ENCODE measurements around the gene RASD2. TPM values are rescaled to one million over a fixed set of nuclear protein-coding genes. Genes with fewer than 3 reads are reported as not detected.

The RASD2 gene
- total RNA-seq, 1 donor from 2014 or later = 1.1 TPM

GRCh38 chr22:35560824-35561223, 20.2 kb downstream of the RASD2 start:
- no peak for DNase-seq

DNA sequence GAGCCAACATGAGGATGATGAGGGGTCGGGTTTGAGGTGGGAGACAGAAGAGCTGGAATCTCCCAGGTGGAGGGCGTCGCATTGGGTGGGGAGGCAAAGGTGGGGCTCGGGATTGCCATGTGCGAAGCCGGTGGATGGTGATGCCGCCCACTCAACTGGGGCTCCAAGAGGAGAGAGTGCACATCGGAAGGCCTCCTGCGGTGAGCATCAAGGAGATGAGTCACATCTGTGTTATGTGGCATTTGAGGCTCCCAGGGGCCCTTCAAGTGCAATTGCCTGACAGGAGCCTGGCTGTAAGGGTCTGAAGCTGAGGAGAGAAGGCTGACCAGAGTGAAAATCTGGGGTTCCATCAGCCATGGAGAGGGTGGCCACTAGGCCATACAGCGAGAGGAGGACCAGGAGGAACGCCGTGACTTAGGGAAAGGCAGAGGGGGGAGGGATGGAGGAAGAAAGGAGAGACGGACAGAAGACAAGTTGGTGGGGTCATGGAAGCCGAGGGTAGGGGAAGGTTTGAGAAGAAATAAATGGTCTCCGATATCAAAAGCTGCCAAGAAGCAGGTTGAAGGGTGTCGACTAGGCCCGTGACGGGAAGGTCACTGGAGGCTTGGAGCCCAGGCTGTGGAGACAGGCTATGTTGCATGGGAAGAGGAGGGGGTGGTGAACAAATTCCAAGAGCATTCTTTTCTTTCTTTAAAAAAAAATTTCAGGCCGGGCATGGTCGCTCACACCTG, 21.3 kb downstream of the RASD2 start:
- DNase-seq = no peak

DNA sequence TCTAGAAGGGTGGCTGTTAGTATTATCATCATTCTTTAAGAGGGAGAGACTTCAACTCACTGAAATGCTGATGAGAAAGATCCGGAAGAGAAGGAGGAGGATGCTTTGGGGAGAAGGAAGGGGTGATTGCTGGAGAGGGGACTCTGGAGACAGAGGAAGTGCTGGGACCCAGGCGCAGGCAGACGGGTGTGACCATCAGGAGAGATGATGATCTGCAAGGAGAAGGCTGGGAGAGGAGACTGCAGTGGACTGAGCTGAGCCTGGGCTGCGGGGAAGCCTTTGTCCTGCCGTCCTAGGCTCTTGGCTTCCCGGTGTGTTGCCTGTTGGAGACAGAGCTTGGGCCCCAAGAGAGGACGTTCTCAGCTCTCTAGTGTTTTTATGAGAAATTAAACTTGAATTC, 22.6 kb downstream of the RASD2 start:
- DNase-seq = no peak

- no peak for DNase-seq
Observed at GRCh38 chr22:35564975-35565867, 24.6 kb downstream of the RASD2 start.

- no peak for DNase-seq
Observed at GRCh38 chr22:35567351-35568141, 26.9 kb downstream of the RASD2 start.

DNA sequence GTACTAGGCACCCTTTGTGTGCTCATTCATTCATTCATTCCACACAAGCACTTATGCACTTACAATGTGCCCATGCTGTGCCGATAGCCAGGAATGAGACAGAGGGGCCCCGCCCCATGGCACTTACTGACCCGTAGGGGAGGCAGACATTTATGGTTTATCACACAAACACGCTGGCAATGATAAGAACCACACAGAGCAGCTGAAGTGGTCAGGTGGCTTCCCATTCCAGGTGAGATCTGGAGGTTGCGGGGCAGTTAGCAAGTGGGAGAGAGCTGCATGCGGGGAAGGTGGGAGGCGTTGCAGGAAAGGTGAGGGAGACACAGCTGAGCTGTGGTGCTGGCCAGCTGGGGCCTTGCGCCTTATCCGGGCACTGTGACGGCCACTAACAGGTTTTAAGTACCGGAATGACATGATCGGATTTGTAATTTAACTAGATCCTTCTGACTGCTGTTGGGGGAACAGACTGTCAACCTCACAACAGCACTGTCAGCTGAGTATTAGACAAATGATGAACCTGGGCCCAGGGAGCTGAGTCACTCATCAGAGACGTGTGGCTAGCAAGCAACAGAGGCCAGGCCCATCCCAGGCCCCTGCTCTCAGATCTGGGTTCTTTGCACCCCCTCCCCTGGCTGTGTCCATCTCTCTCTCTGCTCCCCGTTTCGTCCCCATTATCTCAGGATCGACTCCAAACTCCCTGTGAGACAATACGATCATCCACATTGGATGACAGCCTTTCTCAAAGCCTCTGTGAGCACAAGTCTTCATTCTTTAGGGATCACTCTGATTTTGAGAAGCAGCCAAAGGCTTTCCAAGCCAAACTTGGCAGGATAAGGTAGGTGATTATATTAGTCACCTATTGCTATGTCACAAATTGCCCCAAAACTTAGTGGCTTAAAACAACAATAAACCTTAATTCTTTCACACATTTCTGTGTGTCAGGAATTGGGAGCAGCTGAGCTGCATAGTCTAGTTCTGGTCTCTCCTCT, 28.4 kb downstream of the RASD2 start:
- no peak for DNase-seq

DNA sequence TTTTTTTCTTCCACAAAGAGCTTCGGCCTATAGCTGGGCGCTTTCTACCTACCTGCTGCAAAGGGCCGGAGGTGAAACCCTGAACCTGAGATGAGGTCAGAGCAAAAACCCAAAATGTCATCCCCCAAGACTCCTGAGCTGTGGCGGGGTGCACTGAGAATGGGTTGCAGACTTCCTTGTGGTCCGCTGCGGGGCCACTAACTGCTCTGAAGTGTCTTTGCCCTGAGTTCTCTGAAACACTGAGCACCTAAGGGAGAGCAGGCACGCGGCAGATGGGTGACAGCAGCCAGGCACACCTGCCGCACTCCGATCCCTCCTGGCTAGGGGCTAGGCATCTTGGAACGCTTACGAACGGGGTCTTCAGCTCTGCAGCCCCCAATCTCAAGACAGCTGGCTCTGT, 29.3 kb downstream of the RASD2 start:
- DNase-seq = no peak

DNA sequence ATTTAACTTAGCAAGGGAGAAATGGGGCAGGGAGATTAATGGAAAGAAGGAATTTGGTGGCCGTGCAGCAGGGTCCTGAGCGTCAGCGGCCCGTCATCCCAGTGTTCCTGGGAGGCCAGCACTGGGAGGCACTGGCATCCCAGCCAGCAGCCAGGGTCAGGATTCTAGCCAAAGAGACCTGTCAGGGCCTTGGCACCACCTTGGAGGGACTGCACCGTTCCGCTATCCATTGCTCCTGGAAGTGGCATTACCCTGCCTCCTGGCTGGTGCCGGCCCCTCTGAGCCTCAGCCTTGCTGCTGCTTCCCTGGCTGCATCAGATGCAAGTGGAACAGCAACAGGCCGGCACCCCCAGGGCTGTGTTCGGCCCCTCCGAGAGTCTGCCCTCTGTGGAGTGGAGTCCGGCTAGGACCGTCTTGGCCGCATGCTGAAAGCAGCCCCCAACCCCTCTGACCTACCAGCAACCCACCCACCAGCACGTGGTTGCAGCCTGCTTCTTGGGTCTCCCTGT, 30.1 kb downstream of the RASD2 start:
- no peak for DNase-seq

DNA sequence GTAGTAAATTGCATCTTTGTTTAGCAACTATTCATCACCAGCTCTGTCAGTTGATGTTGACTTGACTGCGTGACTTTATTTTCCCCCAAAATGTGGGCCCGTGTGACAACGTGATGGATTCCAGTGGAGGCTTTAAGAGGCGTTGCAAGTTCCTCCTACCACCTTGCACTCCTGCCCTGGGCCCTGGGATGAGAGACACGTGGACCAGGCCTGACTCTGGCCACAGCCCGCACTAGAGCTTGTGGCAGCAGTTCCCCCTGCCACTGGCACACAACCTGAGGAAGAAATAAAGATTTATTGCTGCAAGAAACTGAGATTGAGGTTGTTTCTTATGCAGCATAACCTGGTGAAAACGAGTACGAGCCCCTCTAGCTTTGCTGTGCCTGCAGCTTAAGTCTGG, 31.9 kb downstream of the RASD2 start:
- DNase-seq = no peak

DNA sequence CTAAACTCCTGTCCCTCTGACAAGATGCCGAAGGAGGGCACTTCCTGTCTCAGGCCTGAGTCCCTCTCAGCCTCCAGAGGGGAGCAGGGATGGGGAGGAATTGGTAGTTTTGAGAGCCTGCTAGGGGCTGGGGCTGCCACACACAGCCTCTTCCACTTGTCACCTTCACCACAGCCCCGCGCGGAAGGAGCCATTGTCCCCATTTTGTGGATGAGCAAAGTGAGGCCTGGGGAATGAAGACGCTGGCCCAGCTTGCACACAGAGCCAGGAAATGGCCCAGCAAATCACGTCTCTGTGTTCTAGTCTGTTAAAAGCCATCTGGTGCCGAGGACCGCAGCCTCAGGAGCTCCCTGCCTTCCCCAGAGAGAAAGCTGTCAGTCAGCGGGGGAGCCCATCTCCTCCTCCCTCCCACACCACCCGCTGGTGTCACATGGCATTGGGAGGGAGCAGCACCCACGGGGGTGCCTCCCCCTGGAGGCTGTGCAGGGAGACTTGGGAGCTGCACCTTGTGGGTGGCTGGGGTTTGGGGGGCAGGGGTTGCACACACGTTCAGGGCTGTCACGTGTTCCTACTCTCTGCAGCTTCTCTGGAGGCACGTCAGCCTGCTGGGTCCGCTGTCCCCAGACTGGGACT, 34.6 kb downstream of the RASD2 start:
- DNase-seq = no peak

- DNase-seq = no peak
Observed at GRCh38 chr22:35576671-35577070, 36.0 kb downstream of the RASD2 start.

- no peak for DNase-seq
Observed at GRCh38 chr22:35577799-35578659, 37.4 kb downstream of the RASD2 start.

DNA sequence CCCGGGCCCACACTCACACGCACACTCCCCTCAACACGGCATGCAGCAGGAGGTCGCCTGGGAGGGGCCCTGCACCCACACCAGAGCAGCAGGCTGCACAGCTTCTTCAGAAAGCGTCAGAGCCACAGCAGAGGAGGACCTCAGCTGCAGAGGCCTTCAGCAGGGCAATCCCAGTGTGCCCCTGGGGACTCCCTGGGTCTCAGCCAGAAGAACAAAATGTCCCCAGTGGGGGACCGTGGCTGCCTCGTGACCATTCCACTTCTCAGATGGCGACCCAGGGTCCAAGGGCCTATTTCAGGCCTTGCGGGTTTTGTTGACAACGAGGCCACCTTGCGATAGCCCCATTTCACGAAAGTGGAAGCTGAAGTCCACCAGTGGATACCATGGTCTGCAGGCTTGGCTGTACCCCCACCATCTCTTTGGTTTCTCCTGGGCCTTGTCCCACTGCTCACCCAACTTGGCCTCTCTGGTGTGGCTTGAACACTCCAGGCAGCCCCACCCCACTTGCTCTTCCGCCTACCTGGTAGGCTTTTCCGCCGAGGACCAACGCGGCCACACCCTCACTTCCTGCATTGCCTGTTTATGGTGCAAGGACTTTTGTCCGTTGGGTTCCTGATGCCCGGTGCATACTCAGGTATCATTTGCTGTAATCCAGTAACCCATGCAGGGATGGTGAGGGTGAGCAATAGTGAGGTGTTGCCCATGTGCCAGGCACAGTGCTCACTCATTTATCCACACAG, 38.4 kb downstream of the RASD2 start:
- no peak for DNase-seq

- DNase-seq = no peak
Observed at GRCh38 chr22:35580351-35581022, 39.9 kb downstream of the RASD2 start.

GRCh38 chr22:35581023-35581413, 40.4 kb downstream of the RASD2 start:
- no peak for DNase-seq

DNA sequence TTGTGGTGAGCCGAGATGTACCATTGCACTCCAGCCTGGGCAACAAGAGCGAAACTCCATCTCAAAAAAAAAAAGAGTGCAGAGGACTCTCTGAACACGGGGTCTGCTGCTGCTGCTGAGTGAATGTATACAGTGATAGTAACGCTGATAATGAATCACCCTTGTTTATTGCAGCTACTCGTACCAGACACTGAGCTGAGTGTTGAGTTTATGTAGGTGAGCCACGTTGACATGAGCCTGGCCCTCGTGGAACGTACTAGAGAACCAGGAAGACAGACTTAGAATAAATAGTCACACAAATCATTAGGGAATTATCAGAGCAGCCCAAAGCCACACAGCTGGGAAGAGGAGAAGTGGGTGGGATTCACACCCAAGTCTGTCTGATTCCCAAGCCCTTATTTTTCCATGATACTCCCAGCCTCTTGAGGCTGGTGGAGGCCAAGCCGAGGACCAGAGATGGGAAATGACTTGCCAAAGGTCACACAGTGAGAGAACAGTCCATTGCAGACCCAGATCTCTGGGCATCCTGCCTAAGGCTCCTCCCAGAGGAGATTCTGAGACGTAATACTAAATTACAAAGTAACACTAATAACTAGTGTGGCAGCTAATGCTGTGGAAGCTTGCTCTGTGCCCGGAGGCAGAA, 41.7 kb downstream of the RASD2 start:
- no peak for DNase-seq

DNA sequence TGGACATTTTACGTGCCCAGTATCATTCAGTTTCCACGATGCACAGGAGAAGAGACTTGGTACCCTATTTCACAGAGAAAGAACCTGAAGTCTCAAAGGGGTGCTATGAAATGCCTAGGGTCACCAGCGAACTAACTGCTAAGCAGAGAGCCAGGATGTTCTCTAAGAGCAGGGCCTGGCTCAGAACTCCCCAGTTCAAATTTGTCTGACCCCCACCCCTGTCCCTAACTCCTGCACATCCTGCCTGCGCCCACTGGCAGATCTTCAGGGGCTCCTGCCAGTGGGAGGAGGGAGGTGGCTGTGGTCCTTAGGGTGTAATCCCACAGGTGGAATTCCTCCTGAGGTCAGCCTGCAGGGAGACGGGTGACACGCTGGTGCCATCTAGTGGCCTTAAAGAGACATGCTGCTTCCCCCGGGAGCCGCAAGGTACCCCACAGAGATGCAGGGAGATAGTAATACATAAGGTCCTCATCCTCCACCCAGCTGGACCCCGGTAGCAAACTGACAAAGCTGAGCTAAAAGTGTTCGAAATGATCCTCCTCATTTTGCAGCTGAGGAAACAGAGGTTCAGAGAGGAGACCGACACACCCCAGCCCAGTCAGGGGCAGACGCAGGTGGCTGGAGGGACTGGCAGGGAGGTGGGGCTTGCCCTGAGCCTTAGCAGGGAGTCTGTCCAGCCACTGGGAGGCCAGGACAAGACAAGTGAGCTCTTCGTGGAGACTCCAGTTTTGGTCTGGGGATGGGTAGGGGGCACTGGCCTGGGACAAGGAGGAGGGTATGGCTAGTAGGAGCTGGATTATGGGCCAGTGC, 42.4 kb downstream of the RASD2 start:
- no peak for DNase-seq
